PC-3 (cell line): ENCODE results near the gene ABRAXAS1. TPM values are rescaled to one million over a fixed set of nuclear protein-coding genes. Genes with fewer than 3 reads are reported as not detected.
"Not testable (repeated sequence)": the region's sequence is repeated elsewhere in the genome, so short reads cannot be mapped to it uniquely, and the experiment has no call there.

ENCODE experiments used
- ATAC-seq: fragments of 200-7000 bp; cut with Tn5 transposase; 2 replicates; pipeline ENCODE4 v1.9.1; 2020; ENCODE audit warnings: mild to moderate bottlenecking, moderate library complexity
- BruUV-seq: library from RNA; stranded (reverse); fragments of 400-500 nt; replicated peaks from 2 replicates; lab custom pipeline; 2021; lab: Mats Ljungman, UMichigan
- CTCF ChIA-PET: fragments of 300-600 bp; sonication (Branson Sonifier 250); formaldehyde crosslinking; loops from one replicate; lab custom pipeline; 2022; ENCODE audit warnings: antibody characterized with exemption; lab: Charles Lee
- POLR2A ChIA-PET: fragments of 300-600 bp; sonication (Branson Sonifier 250); formaldehyde crosslinking; loops from one replicate; lab custom pipeline; 2022; ENCODE audit warnings: antibody characterized with exemption; ENCODE audit not compliant: unreplicated experiment; lab: Charles Lee
- DNase-seq: peaks from one replicate; pipeline ENCODE4 v3.0.0-alpha.2; 2015
- H2AFZ ChIP-seq: fragments of 300-600 bp; sonication (generic); 2 replicates; pipeline ENCODE4 v1.6.0; 2016; ENCODE audit warnings: antibody characterized with exemption, low read length
- H3F3A ChIP-seq: fragments of 300-600 bp; sonication (generic); one replicate; pipeline ENCODE4 v1.6.0; 2017; ENCODE audit warnings: antibody characterized with exemption, low read length, control low read depth, mild to moderate bottlenecking; ENCODE audit not compliant: unreplicated experiment
- H3K27ac ChIP-seq: fragments of 300-600 bp; sonication (generic); 2 replicates; pipeline ENCODE4 v1.5.1; 2016; ENCODE audit warnings: mild to moderate bottlenecking, low read length
- H3K27me3 ChIP-seq: fragments of 300-600 bp; sonication (generic); 2 replicates; pipeline ENCODE4 v1.6.1; 2016; ENCODE audit warnings: low read length, mixed read lengths
- H3K36me3 ChIP-seq: fragments of 300-600 bp; sonication (generic); 2 replicates; pipeline ENCODE4 v1.6.1; 2016; ENCODE audit warnings: low read depth, mixed run types, low read length, mixed read lengths
- H3K4me1 ChIP-seq: fragments of 300-600 bp; sonication (generic); 2 replicates; pipeline ENCODE4 v1.5.1; 2016; ENCODE audit warnings: low read length; ENCODE audit not compliant: insufficient read depth
- H3K4me2 ChIP-seq: fragments of 300-600 bp; sonication (generic); 2 replicates; pipeline ENCODE4 v1.6.0; 2016; ENCODE audit warnings: low read length
- H3K4me3 ChIP-seq: fragments of 300-600 bp; sonication (generic); 2 replicates; pipeline ENCODE4 v1.5.1; 2016; ENCODE audit warnings: mild to moderate bottlenecking, low read length, mixed read lengths
- H3K79me2 ChIP-seq: fragments of 300-600 bp; sonication (generic); 2 replicates; pipeline ENCODE4 v1.6.1; 2017; ENCODE audit warnings: low read length, mixed read lengths
- H3K9ac ChIP-seq: fragments of 300-600 bp; sonication (generic); 2 replicates; pipeline ENCODE4 v1.6.0; 2016; ENCODE audit warnings: mild to moderate bottlenecking, low read length
- H3K9me2 ChIP-seq: fragments of 300-600 bp; sonication (generic); replicated peaks from 2 replicates; pipeline ENCODE4 v1.6.1; 2016; ENCODE audit warnings: mixed run types, low read length, mixed read lengths
- H3K9me3 ChIP-seq: fragments of 300-600 bp; sonication (generic); 2 replicates; pipeline ENCODE4 v1.6.1; 2016; ENCODE audit warnings: low read length, mixed read lengths
- H4K20me1 ChIP-seq: fragments of 300-600 bp; sonication (generic); 2 replicates; pipeline ENCODE4 v1.6.1; 2016; ENCODE audit warnings: low read length, mixed read lengths
- EZH2 ChIP-seq: fragments of 300-600 bp; sonication (generic); IDR thresholded peaks from one replicate; pipeline ENCODE4 v1.6.1; 2017; ENCODE audit warnings: antibody characterized with exemption, mild to moderate bottlenecking, low read length; ENCODE audit not compliant: unreplicated experiment
- EZH2phosphoT487 ChIP-seq: fragments of 300-600 bp; sonication (generic); IDR thresholded peaks from 2 replicates; pipeline ENCODE4 v1.6.1; 2018; ENCODE audit warnings: mild to moderate bottlenecking, antibody characterized with exemption, low read length, borderline replicate concordance
- intact Hi-C: fragments of 100-400 bp; cut with micrococcal nuclease; formaldehyde crosslinking; loops from 2 replicates; pipeline ENCODE4 v1.9.0; 2023
- total RNA-seq: library from RNA; depleted of rRNA; stranded (reverse); fragments of >200 nt; gene quantifications from 2 replicates; pipeline ENCODE4 v1.2.3, GENCODE V29; 2014
- TF ChIP-seq, protein P1 (sequence below): fragments of 300-600 bp; sonication (generic); conservative IDR thresholded peaks from 2 replicates; pipeline ENCODE4 v1.5.1; 2017; ENCODE audit warnings: antibody characterized with exemption, low read depth, mild to moderate bottlenecking, low read length

ABRAXAS1 gene
- total RNA-seq, 1 experiment from 2014 or later = 10.3 TPM

DNA sequence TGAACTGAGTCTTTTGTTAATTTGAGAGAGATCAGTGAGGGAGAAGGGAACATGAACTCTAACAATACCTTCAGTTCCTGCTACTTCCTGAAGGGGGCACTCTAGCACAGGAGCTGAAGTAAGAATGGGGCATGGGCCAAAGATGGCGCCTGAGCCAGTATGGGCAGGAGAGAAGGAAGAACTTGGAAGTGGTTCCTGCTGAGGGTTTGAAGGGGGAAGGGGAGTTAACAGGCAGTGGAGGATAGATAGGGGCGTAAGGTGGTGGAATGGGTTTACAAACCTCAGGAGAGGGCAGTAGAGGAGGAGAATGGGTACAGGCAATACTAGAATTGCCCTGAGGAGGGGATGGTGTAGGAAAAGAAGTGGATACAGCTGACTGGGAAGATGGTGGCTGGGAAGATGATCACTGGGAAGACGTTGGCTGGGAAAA is 24.3 kb upstream of the ABRAXAS1 start:
- H4K20me1 ChIP-seq, BruUV-seq, ATAC-seq, H3K79me2 ChIP-seq, H3K9me3 ChIP-seq, H3K27me3 ChIP-seq, H3K4me3 ChIP-seq, H3K36me3 ChIP-seq, H3K4me2 ChIP-seq, H3K9me2 ChIP-seq, H3K9ac ChIP-seq, H3K27ac ChIP-seq, H3F3A ChIP-seq, POLR2A ChIA-PET, H3K4me1 ChIP-seq, CTCF ChIA-PET: not testable (repeated sequence)
- peak; percentile 64 for DNase-seq
- TF ChIP-seq, protein P1, sequence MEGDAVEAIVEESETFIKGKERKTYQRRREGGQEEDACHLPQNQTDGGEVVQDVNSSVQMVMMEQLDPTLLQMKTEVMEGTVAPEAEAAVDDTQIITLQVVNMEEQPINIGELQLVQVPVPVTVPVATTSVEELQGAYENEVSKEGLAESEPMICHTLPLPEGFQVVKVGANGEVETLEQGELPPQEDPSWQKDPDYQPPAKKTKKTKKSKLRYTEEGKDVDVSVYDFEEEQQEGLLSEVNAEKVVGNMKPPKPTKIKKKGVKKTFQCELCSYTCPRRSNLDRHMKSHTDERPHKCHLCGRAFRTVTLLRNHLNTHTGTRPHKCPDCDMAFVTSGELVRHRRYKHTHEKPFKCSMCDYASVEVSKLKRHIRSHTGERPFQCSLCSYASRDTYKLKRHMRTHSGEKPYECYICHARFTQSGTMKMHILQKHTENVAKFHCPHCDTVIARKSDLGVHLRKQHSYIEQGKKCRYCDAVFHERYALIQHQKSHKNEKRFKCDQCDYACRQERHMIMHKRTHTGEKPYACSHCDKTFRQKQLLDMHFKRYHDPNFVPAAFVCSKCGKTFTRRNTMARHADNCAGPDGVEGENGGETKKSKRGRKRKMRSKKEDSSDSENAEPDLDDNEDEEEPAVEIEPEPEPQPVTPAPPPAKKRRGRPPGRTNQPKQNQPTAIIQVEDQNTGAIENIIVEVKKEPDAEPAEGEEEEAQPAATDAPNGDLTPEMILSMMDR = peak; percentile 72
- intact Hi-C loops = loop anchor here (1.0 kb wide), 1 partner anchor 131 kb away; no protein-coding TSS in a partner anchor
- H2AFZ ChIP-seq = peak overlapping the region; percentile 61; the same call in 1 of the 2 replicates

DNA sequence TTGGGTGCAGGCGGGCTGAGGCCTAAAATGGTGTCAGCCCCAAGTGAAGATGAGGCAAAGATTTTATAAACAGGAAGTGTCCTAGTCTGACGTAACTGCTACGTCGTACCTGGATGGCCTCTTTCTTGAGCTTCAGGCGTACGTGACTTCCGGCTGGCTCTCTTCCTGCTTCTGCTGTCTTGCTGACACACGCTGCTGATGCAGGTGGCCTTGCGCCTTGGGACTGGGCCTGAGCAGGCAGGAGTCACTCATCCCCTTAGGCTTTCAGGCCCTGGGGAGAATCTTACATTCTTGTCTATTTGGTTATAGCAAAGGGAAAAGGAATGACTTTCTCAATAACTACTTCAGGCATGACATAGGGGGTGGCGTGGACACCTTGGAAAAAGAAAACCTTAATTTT is 20.1 kb upstream of the ABRAXAS1 start:
- Histone ChIP-seq H3K36me3 (no peaks in the 10 kb centered on the region), H3K9me3 (no peaks in the 10 kb centered on the region), H3K9ac (no peak overlapping the region), H3K79me2 (no peaks in the 10 kb centered on the region), H3K9me2 (no peaks in the 10 kb centered on the region), H3K4me2 (no peak overlapping the region), H3F3A (no peaks in the 10 kb centered on the region), H3K4me1 (no peaks in the 10 kb centered on the region), H4K20me1 (no peaks in the 10 kb centered on the region), H3K27me3 (no peaks in the 10 kb centered on the region), H3K27ac (no peak overlapping the region), H3K4me3 (no peak overlapping the region), H2AFZ (no peak overlapping the region)
- intact Hi-C loops = no loop called here
- ATAC-seq (no peak), DNase-seq (no peak)
- TF ChIP-seq EZH2 = no peak
- TF ChIP-seq EZH2phosphoT487 = no peak
- TF ChIP-seq, protein P1 = no peak
- POLR2A ChIA-PET = no interaction called here
- BruUV-seq = no TSS peak
- CTCF ChIA-PET = no interaction called here

DNA sequence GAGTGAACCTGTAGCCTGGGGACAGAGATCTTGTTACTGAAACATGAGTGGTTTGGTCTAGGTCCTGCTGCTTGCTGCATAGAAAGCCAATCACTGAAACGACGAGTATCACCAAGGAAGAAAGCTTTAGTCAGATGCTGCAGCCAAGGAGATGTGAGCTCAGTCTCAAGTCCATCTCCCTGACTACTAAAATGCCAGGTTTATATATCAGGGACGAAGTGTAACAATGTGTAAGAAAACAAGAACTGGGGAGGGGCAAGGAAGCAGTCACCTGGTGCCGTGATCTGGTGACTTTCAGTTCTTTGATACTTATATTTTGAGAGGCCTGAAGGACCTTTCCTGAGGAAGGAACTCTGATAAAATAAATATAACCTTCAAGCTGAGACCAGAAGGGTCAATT is 19.6 kb upstream of the ABRAXAS1 start:
- Histone ChIP-seq H4K20me1 (no peaks in the 10 kb centered on the region), H3K79me2 (no peaks in the 10 kb centered on the region), H3K36me3 (no peaks in the 10 kb centered on the region), H3F3A (no peaks in the 10 kb centered on the region), H3K4me3 (no peak overlapping the region), H2AFZ (no peak overlapping the region), H3K27me3 (no peaks in the 10 kb centered on the region), H3K4me2 (no peak overlapping the region), H3K9ac (no peak overlapping the region), H3K27ac (no peak overlapping the region), H3K9me2 (no peaks in the 10 kb centered on the region), H3K9me3 (no peaks in the 10 kb centered on the region), H3K4me1 (no peaks in the 10 kb centered on the region)
- TF ChIP-seq, protein P1 = no peak
- no peak for TF ChIP-seq EZH2
- TF ChIP-seq EZH2phosphoT487 = no peak
- ChIA-PET POLR2A (no interaction called here), CTCF (no interaction called here)
- ATAC-seq (no peak), DNase-seq (no peak)
- no TSS peak for BruUV-seq
- intact Hi-C loops = no loop called here
